MM.1S (cell line): ENCODE measurements around the gene TUBB6.

ENCODE experiments used
- EZH2 ChIP-seq: fragments of 300-600 bp; sonication (generic); optimal IDR thresholded peaks from 2 replicates; pipeline ENCODE3; 2017; ENCODE audit warnings: low read depth, mild to moderate bottlenecking, antibody characterized with exemption, low read length, mixed read lengths
- TF ChIP-seq, protein P1 (sequence below): fragments of 300-600 bp; sonication (generic); IDR thresholded peaks from 2 replicates; pipeline ENCODE4 v1.5.1; 2016; ENCODE audit warnings: antibody characterized with exemption, low read length, mixed read lengths

GRCh38 chr18:12274793-12275192, 33.2 kb upstream of the TUBB6 start:
- TF ChIP-seq, protein P1, sequence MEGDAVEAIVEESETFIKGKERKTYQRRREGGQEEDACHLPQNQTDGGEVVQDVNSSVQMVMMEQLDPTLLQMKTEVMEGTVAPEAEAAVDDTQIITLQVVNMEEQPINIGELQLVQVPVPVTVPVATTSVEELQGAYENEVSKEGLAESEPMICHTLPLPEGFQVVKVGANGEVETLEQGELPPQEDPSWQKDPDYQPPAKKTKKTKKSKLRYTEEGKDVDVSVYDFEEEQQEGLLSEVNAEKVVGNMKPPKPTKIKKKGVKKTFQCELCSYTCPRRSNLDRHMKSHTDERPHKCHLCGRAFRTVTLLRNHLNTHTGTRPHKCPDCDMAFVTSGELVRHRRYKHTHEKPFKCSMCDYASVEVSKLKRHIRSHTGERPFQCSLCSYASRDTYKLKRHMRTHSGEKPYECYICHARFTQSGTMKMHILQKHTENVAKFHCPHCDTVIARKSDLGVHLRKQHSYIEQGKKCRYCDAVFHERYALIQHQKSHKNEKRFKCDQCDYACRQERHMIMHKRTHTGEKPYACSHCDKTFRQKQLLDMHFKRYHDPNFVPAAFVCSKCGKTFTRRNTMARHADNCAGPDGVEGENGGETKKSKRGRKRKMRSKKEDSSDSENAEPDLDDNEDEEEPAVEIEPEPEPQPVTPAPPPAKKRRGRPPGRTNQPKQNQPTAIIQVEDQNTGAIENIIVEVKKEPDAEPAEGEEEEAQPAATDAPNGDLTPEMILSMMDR, result no peak
- TF ChIP-seq EZH2, result no peak
